ENCODE data around the gene SLC39A5. TPM values are rescaled to one million over a fixed set of nuclear protein-coding genes. Genes with fewer than 3 reads are reported as not detected.
A peak's percentile ranks its signal among the peaks of the same experiment; 100 is the strongest.
"Not testable (repeated sequence)": the region's sequence is repeated elsewhere in the genome, so short reads cannot be mapped to it uniquely, and the experiment has no call there.

The SLC39A5 gene
- total RNA-seq, 1 donor from 2014 or later = 0.08 TPM

DNA sequence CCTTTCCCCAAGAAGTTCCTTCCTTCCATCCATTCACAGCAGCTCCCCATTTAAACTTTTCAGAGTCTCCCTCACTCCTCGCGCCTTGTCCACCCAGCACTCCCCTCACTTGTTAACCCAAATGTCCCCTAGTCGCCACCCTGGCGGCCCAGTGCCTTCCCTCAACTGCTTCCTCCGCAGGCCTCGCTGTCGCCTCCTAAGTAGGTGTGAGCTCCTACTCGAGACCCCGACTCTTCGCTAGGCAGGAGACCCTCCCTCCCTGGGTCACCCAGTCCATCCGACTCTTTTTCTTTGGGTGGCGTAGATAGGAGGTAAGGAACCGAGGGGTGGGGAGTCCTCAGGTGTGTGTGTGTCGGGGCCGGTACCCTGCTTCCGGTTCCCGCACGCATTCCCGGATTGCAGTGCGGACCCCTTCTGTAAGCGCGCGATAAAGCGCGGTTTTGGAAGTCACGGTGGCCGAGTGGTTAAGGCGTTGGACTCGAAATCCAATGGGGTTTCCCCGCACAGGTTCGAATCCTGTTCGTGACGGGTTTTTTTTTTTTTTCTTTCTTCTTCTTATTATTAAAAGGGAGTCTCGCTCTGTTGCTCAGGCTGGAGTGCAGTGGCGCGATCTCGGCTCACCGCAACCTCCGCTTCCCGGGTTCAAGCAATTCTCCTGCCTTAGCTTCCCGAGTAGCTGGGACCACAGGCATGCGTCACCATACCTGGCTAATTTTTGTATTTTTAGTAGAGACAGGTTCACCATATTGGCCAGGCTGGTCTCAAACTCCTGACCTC, 39.7 kb upstream of the SLC39A5 start:
- Histone ChIP-seq H3K36me3 (ENCODE audit: control insufficient read depth, insufficient read depth, low read length) (no peaks in the 10 kb centered on the region), H3K4me3 (ENCODE audit: low read depth, low read length) (peak overlapping the region; percentile 77), H3K27me3 (ENCODE audit: control insufficient read depth, insufficient read depth, low read length) (no peaks in the 10 kb centered on the region)
- DNase-seq (ENCODE audit: low read depth) = no peak
- TF ChIP-seq, protein P1, sequence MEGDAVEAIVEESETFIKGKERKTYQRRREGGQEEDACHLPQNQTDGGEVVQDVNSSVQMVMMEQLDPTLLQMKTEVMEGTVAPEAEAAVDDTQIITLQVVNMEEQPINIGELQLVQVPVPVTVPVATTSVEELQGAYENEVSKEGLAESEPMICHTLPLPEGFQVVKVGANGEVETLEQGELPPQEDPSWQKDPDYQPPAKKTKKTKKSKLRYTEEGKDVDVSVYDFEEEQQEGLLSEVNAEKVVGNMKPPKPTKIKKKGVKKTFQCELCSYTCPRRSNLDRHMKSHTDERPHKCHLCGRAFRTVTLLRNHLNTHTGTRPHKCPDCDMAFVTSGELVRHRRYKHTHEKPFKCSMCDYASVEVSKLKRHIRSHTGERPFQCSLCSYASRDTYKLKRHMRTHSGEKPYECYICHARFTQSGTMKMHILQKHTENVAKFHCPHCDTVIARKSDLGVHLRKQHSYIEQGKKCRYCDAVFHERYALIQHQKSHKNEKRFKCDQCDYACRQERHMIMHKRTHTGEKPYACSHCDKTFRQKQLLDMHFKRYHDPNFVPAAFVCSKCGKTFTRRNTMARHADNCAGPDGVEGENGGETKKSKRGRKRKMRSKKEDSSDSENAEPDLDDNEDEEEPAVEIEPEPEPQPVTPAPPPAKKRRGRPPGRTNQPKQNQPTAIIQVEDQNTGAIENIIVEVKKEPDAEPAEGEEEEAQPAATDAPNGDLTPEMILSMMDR (IDR thresholded peaks at IDR 0.05; ENCODE audit: insufficient read depth, low read length, poor library complexity, severe bottlenecking) = no peak

DNA sequence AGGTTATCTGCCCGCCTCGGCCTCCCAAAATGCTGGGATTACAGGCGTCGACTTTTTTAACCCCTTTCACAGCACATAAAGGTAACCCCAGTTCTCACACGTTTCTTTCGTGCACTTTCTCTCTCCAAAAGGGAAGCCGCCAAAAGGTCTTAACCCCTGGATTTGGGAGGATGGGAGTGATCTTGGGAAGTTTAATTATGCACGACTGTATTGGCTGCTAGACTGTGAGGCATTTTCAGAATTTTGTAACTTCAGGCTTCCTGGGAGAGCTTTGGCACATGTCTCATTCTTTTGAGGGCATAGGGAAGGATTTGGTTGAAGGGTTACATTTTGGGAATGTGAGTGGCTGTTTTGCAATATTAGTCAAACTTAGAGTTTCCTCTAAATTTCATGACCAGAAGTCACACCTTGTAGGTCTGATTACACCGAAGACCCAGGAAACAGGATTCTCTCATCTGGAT, 39.1 kb upstream of the SLC39A5 start:
- DNase-seq (ENCODE audit: low read depth) = no peak
- Histone ChIP-seq H3K36me3 (ENCODE audit: control insufficient read depth, insufficient read depth, low read length) (no peaks in the 10 kb centered on the region), H3K4me3 (ENCODE audit: low read depth, low read length) (peak overlapping the region; percentile 77), H3K27me3 (ENCODE audit: control insufficient read depth, insufficient read depth, low read length) (no peaks in the 10 kb centered on the region)
- TF ChIP-seq, protein P1 (IDR thresholded peaks at IDR 0.05; ENCODE audit: insufficient read depth, low read length, poor library complexity, severe bottlenecking) = no peak

DNA sequence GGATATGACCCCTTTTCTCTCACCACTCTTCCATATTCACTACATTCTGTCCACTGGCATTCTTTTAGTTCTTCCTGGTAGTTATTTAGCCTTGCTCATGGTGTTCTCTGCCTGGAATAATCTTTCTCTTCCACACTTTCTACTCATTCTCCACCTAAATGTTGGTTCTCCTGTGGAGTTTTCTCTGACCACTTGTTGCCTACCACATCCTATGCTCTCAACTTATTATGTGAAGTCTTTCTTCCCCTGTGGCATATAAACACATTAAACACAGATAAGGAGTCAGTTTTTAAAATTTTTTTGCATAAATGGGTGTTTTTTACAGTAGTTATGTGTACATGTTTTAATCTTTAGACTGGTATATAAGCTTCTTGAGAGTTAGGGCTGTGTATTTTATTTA, 37.3 kb upstream of the SLC39A5 start:
- Histone ChIP-seq H3K27me3 (ENCODE audit: control insufficient read depth, insufficient read depth, low read length) (no peaks in the 10 kb centered on the region), H3K36me3 (ENCODE audit: control insufficient read depth, insufficient read depth, low read length) (no peaks in the 10 kb centered on the region), H3K4me3 (ENCODE audit: low read depth, low read length) (no peak overlapping the region)
- TF ChIP-seq, protein P1 (IDR thresholded peaks at IDR 0.05; ENCODE audit: insufficient read depth, low read length, poor library complexity, severe bottlenecking) = no peak
- DNase-seq (ENCODE audit: low read depth) = no peak

DNA sequence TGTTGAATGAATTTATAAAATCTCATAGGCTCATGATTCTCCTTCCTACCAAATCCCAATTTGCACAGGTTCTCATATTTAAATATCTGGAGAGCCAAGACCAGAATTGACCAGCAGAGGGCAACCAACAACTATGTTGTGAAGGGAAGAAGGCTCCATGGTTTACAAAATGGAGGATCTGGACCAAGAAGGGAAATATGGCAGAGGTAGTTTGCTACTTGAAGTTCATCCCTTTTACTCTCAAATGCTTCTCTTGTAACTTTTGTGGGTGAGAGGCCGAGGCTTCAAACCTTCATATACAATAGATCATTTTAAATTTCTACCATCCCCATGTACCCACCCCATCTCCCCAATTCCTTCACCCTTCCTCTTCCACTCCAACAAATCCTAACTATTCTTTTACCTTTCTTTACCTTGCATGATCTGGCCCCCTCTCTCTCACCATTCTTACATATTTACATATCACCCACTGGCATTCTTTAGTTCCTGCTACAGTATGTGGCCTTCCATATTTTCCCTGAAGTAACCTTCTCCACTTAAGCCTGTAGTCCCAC, 36.7 kb upstream of the SLC39A5 start:
- TF ChIP-seq, protein P1 (IDR thresholded peaks at IDR 0.05; ENCODE audit: insufficient read depth, low read length, poor library complexity, severe bottlenecking) = peak; percentile 81
- no peak for DNase-seq (ENCODE audit: low read depth)
- no peaks in the 10 kb centered on the region for H3K36me3 ChIP-seq (ENCODE audit: control insufficient read depth, insufficient read depth, low read length)
- H3K4me3 ChIP-seq (ENCODE audit: low read depth, low read length) = no peak overlapping the region
- no peaks in the 10 kb centered on the region for H3K27me3 ChIP-seq (ENCODE audit: control insufficient read depth, insufficient read depth, low read length)

DNA sequence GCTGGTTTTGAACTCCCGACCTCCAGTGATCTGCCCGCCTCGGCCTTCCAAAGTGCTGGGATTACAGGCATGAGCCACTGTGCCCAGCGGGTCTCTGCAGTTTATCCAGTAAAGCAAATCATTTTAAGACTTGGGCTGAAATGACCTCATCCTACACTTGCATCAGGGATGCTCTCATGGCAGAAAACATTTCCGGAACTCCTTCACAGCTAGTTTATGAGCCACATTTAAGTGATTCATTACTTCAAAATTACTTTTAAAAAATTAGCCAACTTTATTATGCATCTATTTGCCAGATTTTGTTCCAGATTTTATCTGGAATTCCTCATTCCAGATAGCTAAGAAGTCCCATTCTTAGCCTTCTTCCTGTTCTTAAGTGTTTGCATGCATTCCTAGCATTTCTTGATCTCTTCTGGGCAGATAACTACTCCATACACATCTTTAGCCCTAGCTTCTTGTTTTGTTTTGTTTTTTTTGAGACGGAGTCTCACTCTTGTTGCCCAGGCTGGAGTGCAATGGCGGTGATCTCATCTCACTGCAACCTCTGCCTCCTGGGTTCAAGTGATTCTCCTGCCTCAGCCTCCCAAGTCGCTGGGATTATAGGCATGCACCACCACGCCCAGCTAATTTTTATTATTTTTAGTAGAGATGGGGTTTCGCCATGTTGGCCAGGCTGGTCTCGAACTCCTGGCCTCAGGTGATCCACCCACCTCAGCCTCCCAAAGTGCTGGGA, 32.9 kb upstream of the SLC39A5 start:
- DNase-seq (ENCODE audit: low read depth) = peak; percentile 19
- not testable (repeated sequence) for H3K27me3 ChIP-seq (ENCODE audit: control insufficient read depth, insufficient read depth, low read length); H3K4me3 ChIP-seq (ENCODE audit: low read depth, low read length)

DNA sequence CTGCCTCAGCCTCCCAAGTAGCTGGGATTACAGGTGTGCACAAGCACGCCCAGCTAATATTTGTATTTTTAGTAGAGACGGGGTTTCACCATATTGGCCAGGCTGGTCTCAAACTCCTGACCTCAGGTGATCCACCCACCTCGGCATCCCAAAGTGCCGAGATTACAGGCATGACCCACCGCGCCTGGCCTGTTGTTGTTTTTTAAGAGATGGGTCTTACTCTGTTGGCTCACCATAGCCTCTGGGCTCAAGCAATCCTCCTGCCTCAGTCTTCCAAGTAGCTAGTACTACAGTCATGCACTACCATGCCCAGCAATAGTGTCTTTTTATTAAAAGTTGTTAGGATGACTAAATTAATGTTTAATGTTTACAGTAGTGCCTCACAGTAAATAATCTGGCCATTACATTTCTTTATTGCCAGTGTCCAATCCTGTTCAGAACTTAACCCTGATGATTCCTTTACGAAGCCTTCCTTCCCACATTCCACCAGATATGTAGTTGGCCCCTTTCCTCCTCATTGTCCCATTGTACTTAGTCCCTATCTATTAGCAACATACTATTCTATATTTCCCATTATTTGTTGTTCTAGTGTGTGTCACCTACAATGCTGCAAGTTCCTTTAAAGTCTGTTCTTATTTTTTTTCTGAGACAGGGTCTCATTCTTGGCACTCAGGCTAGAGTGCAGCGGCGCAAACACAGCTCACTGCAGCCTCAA, 31.8 kb upstream of the SLC39A5 start:
- no peaks in the 10 kb centered on the region for H3K36me3 ChIP-seq (ENCODE audit: control insufficient read depth, insufficient read depth, low read length)
- TF ChIP-seq, protein P1 (IDR thresholded peaks at IDR 0.05; ENCODE audit: insufficient read depth, low read length, poor library complexity, severe bottlenecking) = no peak
- no peak for DNase-seq (ENCODE audit: low read depth)

More for the DNA sequence above, 32.9 kb upstream of the SLC39A5 start:
- not testable (repeated sequence) for H3K36me3 ChIP-seq (ENCODE audit: control insufficient read depth, insufficient read depth, low read length)

More for the DNA sequence above, 31.8 kb upstream of the SLC39A5 start:
- Histone ChIP-seq H3K4me3 (ENCODE audit: low read depth, low read length) (no peak overlapping the region), H3K27me3 (ENCODE audit: control insufficient read depth, insufficient read depth, low read length) (no peaks in the 10 kb centered on the region)
